ENCODE measurements around the gene HARS2.

The HARS2 gene

GRCh38 chr5:140673187-140673976 is 17.9 kb upstream of the HARS2 start, which contains the start of gene DND1:
TSS of gene DND1 (minus strand) at chr5:140673576. CDS start at chr5:140673542, 34 bp downstream.
- no peak for DNase-seq (ENCODE audit: low read depth in 1 of 2, low spot score in 1 of 2)
- no peak within 1 kb of the TSS; the same call in 1 of the 2 replicates for H3K4me3 ChIP-seq (replicated peaks; ENCODE audit: insufficient read depth, low read length)
- TF ChIP-seq POLR2AphosphoS5 (IDR thresholded peaks at IDR 0.05; ENCODE audit: low read depth) (0 out of 2 replicates have a peak, but pooled peaks have one; percentile 9), SPI1 (IDR thresholded peaks at IDR 0.05; ENCODE audit: borderline replicate concordance, low read depth) (no peak)
- H3K27me3 ChIP-seq (ENCODE audit: insufficient read depth, poor library complexity, severe bottlenecking): no peaks in the 10 kb centered on the region
- no peak within 1 kb of the TSS for H3K27ac ChIP-seq (replicated peaks)

- H3K27ac ChIP-seq (replicated peaks): no peak overlapping the region
- no peak for DNase-seq (ENCODE audit: low read depth in 1 of 2, low spot score in 1 of 2)
- TF ChIP-seq GABPA (IDR thresholded peaks at IDR 0.05; ENCODE audit: low read depth): no peak
- TF ChIP-seq SPI1 (IDR thresholded peaks at IDR 0.05; ENCODE audit: borderline replicate concordance, low read depth): no peak
- no peak for TF ChIP-seq POLR2AphosphoS5 (IDR thresholded peaks at IDR 0.05; ENCODE audit: low read depth)
- no peak for TF ChIP-seq REST (IDR thresholded peaks at IDR 0.05; ENCODE audit: insufficient replicate concordance, low read depth)
- TF ChIP-seq CTCF (IDR thresholded peaks at IDR 0.05; ENCODE audit: insufficient read depth, low read length): no peak
- no peaks in the 10 kb centered on the region for H3K27me3 ChIP-seq (ENCODE audit: insufficient read depth, poor library complexity, severe bottlenecking)
- H3K4me3 ChIP-seq (replicated peaks; ENCODE audit: insufficient read depth, low read length): no peak overlapping the region
Observed at GRCh38 chr5:140674211-140674610, 17.0 kb upstream of the HARS2 start.

GRCh38 chr5:140674629-140675028 is 16.6 kb upstream of the HARS2 start:
- H3K27me3 ChIP-seq (ENCODE audit: insufficient read depth, poor library complexity, severe bottlenecking): no peaks in the 10 kb centered on the region
- DNase-seq (ENCODE audit: low read depth in 1 of 2, low spot score in 1 of 2): no peak
- no peak for TF ChIP-seq REST (IDR thresholded peaks at IDR 0.05; ENCODE audit: insufficient replicate concordance, low read depth)
- peak; percentile 44; the same call in 1 of the 2 replicates for TF ChIP-seq POLR2AphosphoS5 (IDR thresholded peaks at IDR 0.05; ENCODE audit: low read depth)
- H3K27ac ChIP-seq (replicated peaks): no peak overlapping the region
- H3K4me3 ChIP-seq (replicated peaks; ENCODE audit: insufficient read depth, low read length): no peak overlapping the region

- Histone ChIP-seq H3K27me3 (ENCODE audit: insufficient read depth, poor library complexity, severe bottlenecking) (no peaks in the 10 kb centered on the region), H3K27ac (replicated peaks) (no peak overlapping the region), H3K4me3 (replicated peaks; ENCODE audit: insufficient read depth, low read length) (no peak overlapping the region)
- TF ChIP-seq GABPA (IDR thresholded peaks at IDR 0.05; ENCODE audit: low read depth) (no peak), SPI1 (IDR thresholded peaks at IDR 0.05; ENCODE audit: borderline replicate concordance, low read depth) (no peak), REST (IDR thresholded peaks at IDR 0.05; ENCODE audit: insufficient replicate concordance, low read depth) (no peak), CTCF (IDR thresholded peaks at IDR 0.05; ENCODE audit: insufficient read depth, low read length) (no peak), POLR2AphosphoS5 (IDR thresholded peaks at IDR 0.05; ENCODE audit: low read depth) (no peak)
- no peak for DNase-seq (ENCODE audit: low read depth in 1 of 2, low spot score in 1 of 2)
Observed at GRCh38 chr5:140677947-140678346, 13.3 kb upstream of the HARS2 start.
